ENCODE results near the gene TTC29.

The TTC29 gene

GRCh38 chr4:146969126-146969525, 23.5 kb upstream of the TTC29 start:
- H3K27ac ChIP-seq = no peak overlapping the region
- TF ChIP-seq CTCF (conservative IDR thresholded peaks at IDR 0.05) = no peak

- H3K27ac ChIP-seq = no peak overlapping the region
- no peak for TF ChIP-seq CTCF (conservative IDR thresholded peaks at IDR 0.05)
Measured at GRCh38 chr4:146960634-146961033, 15.0 kb upstream of the TTC29 start.

- TF ChIP-seq CTCF (conservative IDR thresholded peaks at IDR 0.05) = no peak
- no peak overlapping the region for H3K27ac ChIP-seq
Measured at GRCh38 chr4:146959692-146960091, 14.0 kb upstream of the TTC29 start.

- no peak for TF ChIP-seq CTCF (conservative IDR thresholded peaks at IDR 0.05)
- no peak overlapping the region for H3K27ac ChIP-seq
Measured at GRCh38 chr4:146957237-146957636, 11.6 kb upstream of the TTC29 start.

GRCh38 chr4:146952896-146953295, 7.2 kb upstream of the TTC29 start:
- TF ChIP-seq CTCF (conservative IDR thresholded peaks at IDR 0.05) = no peak
- peak overlapping the region; percentile 74 for H3K27ac ChIP-seq

GRCh38 chr4:146949559-146949958, 3.9 kb upstream of the TTC29 start:
- TF ChIP-seq CTCF (conservative IDR thresholded peaks at IDR 0.05) = no peak
- no peak overlapping the region for H3K27ac ChIP-seq

GRCh38 chr4:146943691-146944375, 1.8 kb downstream of the TTC29 start:
- H3K27ac ChIP-seq = no peak overlapping the region
- TF ChIP-seq CTCF (conservative IDR thresholded peaks at IDR 0.05) = no peak

All from VCaP (cell line).